Testis (tissue), 2 donors: ENCODE results near the gene DHRS3.

Experiments used
- POLR2A ChIP-seq: fragments of 450-650 bp; IDR thresholded peaks from one replicate; pipeline ENCODE4 v1.6.1; 2017; ENCODE audit warnings: antibody characterized with exemption, mild to moderate bottlenecking, moderate library complexity
- TF ChIP-seq, protein P1 (sequence below), 3 experiments: fragments of 450-650 bp in 2 of 3; fragments of 200-600 bp in 1 of 3; sonication (generic) in 1 of 3; IDR thresholded peaks; one replicate each; pipeline ENCODE4 v1.5.1; 2016 to 2019; ENCODE audit warnings: antibody characterized with exemption in 3 of 3, mild to moderate bottlenecking in 2 of 3, moderate library complexity in 1 of 3

DNA sequence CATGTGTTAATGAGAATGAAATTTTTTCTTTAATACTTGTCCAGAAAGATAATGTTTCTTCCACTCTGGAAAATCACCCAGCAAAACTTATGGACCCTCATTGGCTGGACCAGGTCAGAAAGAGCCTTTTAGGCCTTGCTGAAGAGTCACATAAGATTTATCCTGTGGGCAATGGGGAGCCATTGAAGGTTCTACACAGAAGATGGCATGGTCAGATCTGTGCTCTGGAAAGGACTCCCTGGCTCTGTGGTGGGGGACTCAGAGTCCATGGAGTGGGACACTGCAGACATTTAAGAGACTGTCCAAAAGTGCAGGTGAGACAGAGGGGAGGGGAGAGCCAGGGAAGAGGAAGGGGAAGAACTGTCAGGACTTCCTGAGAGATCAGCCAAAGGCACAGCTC is 66.4 kb downstream of the DHRS3 start:
- TF ChIP-seq, protein P1, sequence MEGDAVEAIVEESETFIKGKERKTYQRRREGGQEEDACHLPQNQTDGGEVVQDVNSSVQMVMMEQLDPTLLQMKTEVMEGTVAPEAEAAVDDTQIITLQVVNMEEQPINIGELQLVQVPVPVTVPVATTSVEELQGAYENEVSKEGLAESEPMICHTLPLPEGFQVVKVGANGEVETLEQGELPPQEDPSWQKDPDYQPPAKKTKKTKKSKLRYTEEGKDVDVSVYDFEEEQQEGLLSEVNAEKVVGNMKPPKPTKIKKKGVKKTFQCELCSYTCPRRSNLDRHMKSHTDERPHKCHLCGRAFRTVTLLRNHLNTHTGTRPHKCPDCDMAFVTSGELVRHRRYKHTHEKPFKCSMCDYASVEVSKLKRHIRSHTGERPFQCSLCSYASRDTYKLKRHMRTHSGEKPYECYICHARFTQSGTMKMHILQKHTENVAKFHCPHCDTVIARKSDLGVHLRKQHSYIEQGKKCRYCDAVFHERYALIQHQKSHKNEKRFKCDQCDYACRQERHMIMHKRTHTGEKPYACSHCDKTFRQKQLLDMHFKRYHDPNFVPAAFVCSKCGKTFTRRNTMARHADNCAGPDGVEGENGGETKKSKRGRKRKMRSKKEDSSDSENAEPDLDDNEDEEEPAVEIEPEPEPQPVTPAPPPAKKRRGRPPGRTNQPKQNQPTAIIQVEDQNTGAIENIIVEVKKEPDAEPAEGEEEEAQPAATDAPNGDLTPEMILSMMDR (IDR thresholded peaks at IDR 0.05), result no peak
- no peak for TF ChIP-seq POLR2A
